ENCODE data around the gene RPS2. TPM values are rescaled to one million over a fixed set of nuclear protein-coding genes. Genes with fewer than 3 reads are reported as not detected.

The RPS2 gene
- total RNA-seq, 2 experiments from 2014 or later: 5,351 to 6,287 TPM

GRCh38 chr16:1982013-1982433, 17.4 kb upstream of the RPS2 start:
- no peak for DNase-seq
- intact Hi-C loops (cut with DNase I, micrococcal nuclease): no loop called here
- no peak overlapping the region for H3K27ac Mint-ChIP-seq
- no peaks in the 10 kb centered on the region for H3K9me3 Mint-ChIP-seq (ENCODE audit: low read depth)
- ChIA-PET CTCF (interaction anchor here (0.9 kb wide), 1 partner anchor 38 kb away, joined by 5 read pairs; no protein-coding TSS in a partner anchor), POLR2A (interaction anchor here (0.9 to 1.8 kb wide), 4 partner anchors 10 to 173 kb away, joined by 4 to 6 read pairs (median 4); partner anchors contain the start of genes RPS2 and TRAF7)
- ATAC-seq: no peak
- H3K27me3 Mint-ChIP-seq: peaks cover 17% of the 10 kb centered on the region
- H3K4me3 Mint-ChIP-seq: no peak overlapping the region
- H3K36me3 Mint-ChIP-seq (ENCODE audit: low read depth): peaks cover 23% of the 10 kb centered on the region
- H3K4me1 Mint-ChIP-seq: peaks cover 16% of the 10 kb centered on the region

- no peaks in the 10 kb centered on the region for H3K9me3 Mint-ChIP-seq (ENCODE audit: low read depth)
- POLR2A ChIA-PET: interaction anchor here (1.2 to 1.8 kb wide), 3 partner anchors 10 to 21 kb away, joined by 4 read pairs; partner anchors contain the start of gene RPS2
- DNase-seq (peak; percentile 28), ATAC-seq (peak; percentile 16)
- intact Hi-C loops (cut with DNase I, micrococcal nuclease): no loop called here
- peaks cover 17% of the 10 kb centered on the region for H3K27me3 Mint-ChIP-seq
- peaks cover 21% of the 10 kb centered on the region for H3K36me3 Mint-ChIP-seq (ENCODE audit: low read depth)
- peaks cover 16% of the 10 kb centered on the region for H3K4me1 Mint-ChIP-seq
- CTCF ChIA-PET: interaction anchor here (0.7 kb wide), 1 partner anchor 38 kb away, joined by 3 read pairs; the partner anchor contains the start of gene NPW
- no peak within 1 kb of the TSS for H3K4me3 Mint-ChIP-seq
- no peak within 1 kb of the TSS for H3K27ac Mint-ChIP-seq
Observed at GRCh38 chr16:1981398-1981836, 16.8 kb upstream of the RPS2 start, which contains the start of gene NOXO1. Gene NOXO1 (minus strand): TSS chr16:1981469. CDS start chr16:1981179, 290 bp downstream.

DNA sequence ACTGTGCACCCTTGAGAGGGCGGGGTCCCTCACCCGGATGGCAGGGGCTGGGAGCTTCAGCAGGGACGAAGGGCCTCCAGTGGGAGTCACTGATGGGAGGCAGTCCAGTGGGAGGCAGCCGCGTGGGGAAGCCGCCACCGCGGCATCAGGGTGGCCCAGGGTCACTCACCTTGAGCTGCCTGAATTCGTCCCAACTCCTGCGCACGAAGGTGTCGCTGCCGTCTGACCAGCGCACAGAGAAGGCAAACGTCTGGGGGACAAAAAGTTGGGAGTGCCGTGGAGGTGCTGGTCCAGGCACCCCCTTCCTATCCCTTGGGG, 16.1 kb upstream of the RPS2 start:
- no peak for ATAC-seq
- intact Hi-C loops (cut with DNase I, micrococcal nuclease): no loop called here
- H3K4me3 Mint-ChIP-seq: no peak overlapping the region
- H3K27me3 Mint-ChIP-seq: peaks cover 17% of the 10 kb centered on the region
- ChIA-PET POLR2A (interaction anchor here (1.3 to 1.8 kb wide), 2 partner anchors 11 to 16 kb away, joined by 4 read pairs; partner anchors contain the start of gene RPS2), CTCF (no interaction called here)
- H3K36me3 Mint-ChIP-seq (ENCODE audit: low read depth): peaks cover 22% of the 10 kb centered on the region
- peaks cover 16% of the 10 kb centered on the region for H3K4me1 Mint-ChIP-seq
- H3K9me3 Mint-ChIP-seq (ENCODE audit: low read depth): no peaks in the 10 kb centered on the region
- DNase-seq: no peak
- H3K27ac Mint-ChIP-seq: no peak overlapping the region

DNA sequence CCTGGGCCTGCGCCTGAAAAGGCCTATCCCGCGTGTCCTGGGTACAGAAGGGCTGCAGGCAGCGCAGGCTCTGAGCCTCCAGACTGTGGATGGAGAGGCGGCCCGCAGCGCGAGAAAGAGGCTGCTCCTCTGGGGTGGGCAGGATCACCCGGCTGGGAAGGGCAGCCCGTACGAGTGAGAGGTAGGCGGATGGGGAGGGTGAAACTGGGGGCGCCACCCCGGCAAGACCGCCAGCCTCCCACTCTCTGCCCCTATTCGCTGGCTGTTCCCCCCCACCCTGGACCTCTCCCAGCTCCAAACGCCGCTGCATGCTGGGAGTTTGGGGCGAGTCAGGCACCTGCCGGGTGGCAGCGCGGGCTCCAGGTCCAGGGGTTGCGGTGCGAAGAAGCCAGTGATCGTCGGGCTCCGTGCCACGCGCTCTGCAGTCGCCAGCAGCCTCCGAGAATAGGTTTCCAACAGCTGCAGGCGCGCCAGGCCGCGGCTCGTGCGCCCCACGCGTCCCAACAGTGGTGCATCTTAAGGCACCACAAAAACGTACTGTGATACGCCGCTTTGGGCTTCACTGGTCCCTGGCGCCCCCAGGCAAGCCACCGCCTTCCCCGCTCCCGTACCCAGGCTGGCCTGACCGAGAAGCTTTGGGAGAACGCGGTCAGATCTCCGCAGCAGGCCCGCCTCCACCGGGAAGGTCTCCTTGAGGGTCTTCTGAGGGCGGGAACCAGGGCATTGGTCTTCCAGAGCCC, 15.6 kb upstream of the RPS2 start:
- no peaks in the 10 kb centered on the region for H3K9me3 Mint-ChIP-seq (ENCODE audit: low read depth)
- no peak overlapping the region for H3K4me3 Mint-ChIP-seq
- peaks cover 16% of the 10 kb centered on the region for H3K4me1 Mint-ChIP-seq
- ChIA-PET CTCF (interaction anchor here (0.5 kb wide), 1 partner anchor 224 kb away, joined by 3 read pairs; no protein-coding TSS in a partner anchor), POLR2A (no interaction called here)
- DNase-seq: peak; percentile 38
- intact Hi-C loops (cut with DNase I, micrococcal nuclease): no loop called here
- ATAC-seq: no peak
- peaks cover 17% of the 10 kb centered on the region for H3K27me3 Mint-ChIP-seq
- no peak overlapping the region for H3K27ac Mint-ChIP-seq
- H3K36me3 Mint-ChIP-seq (ENCODE audit: low read depth): peaks cover 24% of the 10 kb centered on the region

GRCh38 chr16:1979271-1980029, 14.8 kb upstream of the RPS2 start:
- DNase-seq (peak; percentile 58), ATAC-seq (no peak)
- peaks cover 14% of the 10 kb centered on the region for H3K4me1 Mint-ChIP-seq
- H3K27me3 Mint-ChIP-seq: peaks cover 17% of the 10 kb centered on the region
- no peaks in the 10 kb centered on the region for H3K9me3 Mint-ChIP-seq (ENCODE audit: low read depth)
- H3K27ac Mint-ChIP-seq: no peak overlapping the region
- peaks cover 29% of the 10 kb centered on the region for H3K36me3 Mint-ChIP-seq (ENCODE audit: low read depth)
- intact Hi-C loops (cut with DNase I, micrococcal nuclease): no loop called here
- no peak overlapping the region for H3K4me3 Mint-ChIP-seq
- ChIA-PET CTCF (interaction anchor here (0.5 kb wide), 1 partner anchor 225 kb away, joined by 3 read pairs; no protein-coding TSS in a partner anchor), POLR2A (interaction anchor here (2.1 kb wide), 1 partner anchor 176 kb away, joined by 4 read pairs; the partner anchor contains the start of gene TRAF7)

DNA sequence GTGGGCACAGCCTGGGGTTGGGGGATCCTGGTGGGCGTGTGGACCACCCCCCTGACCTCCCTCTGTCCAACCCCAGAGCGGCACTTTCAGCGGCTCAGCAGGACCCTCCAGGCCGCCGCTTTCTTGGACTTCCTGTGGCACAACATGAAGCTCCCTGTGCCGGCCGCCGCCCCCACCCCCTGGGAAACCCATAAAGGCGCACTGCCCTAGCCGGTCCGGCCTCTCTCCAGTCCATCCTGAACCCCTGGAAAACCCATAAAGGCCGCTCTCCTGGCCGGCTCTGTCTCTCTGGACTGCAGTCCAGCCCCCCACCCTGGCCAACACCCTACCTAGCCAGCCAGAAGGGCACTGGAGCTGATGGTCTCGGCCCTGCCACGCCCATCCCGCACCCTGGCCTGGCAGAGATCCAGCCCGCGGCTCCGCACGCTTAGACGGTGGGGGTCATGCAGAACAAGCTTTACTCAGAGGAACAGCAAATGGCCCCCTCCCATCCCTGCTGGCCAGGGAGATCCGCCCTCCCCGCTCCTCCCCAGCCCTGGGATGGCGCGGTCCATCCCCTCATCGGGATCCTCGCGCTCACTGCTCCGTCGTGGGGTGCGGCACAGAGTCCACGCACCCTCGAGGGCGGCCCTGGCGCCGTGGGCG, 14.0 kb upstream of the RPS2 start:
- Mint-ChIP-seq H3K27me3 (peaks cover 17% of the 10 kb centered on the region), H3K36me3 (ENCODE audit: low read depth) (peaks cover 29% of the 10 kb centered on the region), H3K4me3 (no peak overlapping the region), H3K27ac (no peak overlapping the region), H3K4me1 (peaks cover 14% of the 10 kb centered on the region), H3K9me3 (ENCODE audit: low read depth) (no peaks in the 10 kb centered on the region)
- CTCF ChIA-PET: no interaction called here
- DNase-seq (no peak), ATAC-seq (no peak)
- POLR2A ChIA-PET: interaction anchor here (2.1 kb wide), 1 partner anchor 177 kb away, joined by 4 read pairs; the partner anchor contains the start of gene TRAF7
- intact Hi-C loops (cut with DNase I, micrococcal nuclease): no loop called here

DNA sequence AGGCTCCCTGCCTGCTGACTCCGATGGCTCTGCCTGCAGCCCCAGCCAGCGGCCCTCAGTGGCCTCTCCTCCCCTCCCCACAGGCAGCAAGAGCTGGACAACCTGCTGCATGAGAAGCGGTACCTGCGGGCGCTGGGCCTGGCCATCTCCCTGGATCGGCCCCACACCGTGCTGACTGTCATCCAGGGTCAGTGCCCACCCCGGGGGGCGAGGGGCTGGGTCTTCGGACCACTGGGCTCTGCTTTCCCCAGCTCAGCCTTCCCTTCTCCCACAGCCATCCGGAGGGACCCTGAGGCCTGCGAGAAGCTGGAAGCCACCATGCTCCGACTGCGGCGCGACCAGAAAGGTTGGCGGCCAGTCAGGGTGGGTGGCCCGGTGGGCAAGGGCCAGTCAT, 13.2 kb upstream of the RPS2 start:
- CTCF ChIA-PET: interaction anchor here (0.7 kb wide), 1 partner anchor 429 kb away, joined by 3 read pairs; no protein-coding TSS in a partner anchor
- peaks cover 32% of the 10 kb centered on the region for H3K36me3 Mint-ChIP-seq (ENCODE audit: low read depth)
- POLR2A ChIA-PET: interaction anchor here (2.1 kb wide), 1 partner anchor 178 kb away, joined by 4 read pairs; the partner anchor contains the start of gene TRAF7
- H3K27me3 Mint-ChIP-seq: peaks cover 13% of the 10 kb centered on the region
- no peaks in the 10 kb centered on the region for H3K9me3 Mint-ChIP-seq (ENCODE audit: low read depth)
- intact Hi-C loops (cut with DNase I, micrococcal nuclease): no loop called here
- peaks cover 14% of the 10 kb centered on the region for H3K4me1 Mint-ChIP-seq
- no peak for DNase-seq
- ATAC-seq: no peak
- H3K4me3 Mint-ChIP-seq: no peak overlapping the region
- no peak overlapping the region for H3K27ac Mint-ChIP-seq

DNA sequence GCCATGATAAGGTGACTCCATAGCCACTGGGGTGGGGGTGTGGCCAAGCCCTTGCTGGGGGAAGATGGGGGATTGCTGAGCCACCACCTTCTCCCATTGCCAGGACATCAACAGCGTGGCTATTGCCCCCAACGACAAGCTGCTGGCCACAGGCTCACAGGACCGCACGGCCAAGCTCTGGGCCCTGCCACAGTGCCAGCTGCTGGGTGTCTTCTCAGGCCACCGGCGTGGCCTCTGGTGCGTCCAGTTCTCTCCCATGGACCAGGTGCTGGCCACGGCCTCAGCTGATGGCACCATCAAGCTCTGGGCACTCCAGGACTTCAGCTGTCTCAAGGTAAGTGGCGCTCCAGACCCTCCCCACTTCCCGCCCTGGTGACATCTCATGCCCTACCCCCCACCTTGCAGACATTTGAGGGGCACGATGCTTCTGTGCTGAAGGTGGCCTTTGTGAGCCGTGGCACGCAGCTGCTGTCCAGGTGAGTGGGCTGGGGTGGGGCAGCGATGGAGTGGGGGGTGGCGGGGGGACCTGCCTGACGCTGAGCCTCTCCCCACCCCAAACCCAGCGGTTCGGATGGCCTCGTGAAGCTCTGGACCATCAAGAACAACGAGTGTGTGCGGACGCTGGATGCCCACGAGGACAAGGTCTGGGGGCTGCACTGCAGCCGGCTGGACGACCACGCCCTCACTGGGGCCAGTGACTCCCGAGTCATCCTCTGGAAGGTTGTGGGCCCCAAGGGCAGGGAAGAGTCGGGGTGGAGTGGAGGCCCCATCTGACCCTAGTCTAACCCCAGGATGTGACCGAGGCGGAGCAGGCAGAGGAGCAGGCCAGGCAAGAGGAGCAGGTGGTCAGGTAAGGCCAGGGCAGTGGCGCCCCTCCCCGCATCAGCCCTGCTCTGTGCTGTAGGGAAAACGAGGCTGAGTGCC, 12.6 kb upstream of the RPS2 start:
- CTCF ChIA-PET: interaction anchor here (0.7 to 0.9 kb wide), 2 partner anchors 163 to 430 kb away, joined by 3 read pairs; no protein-coding TSS in a partner anchor
- peaks cover 15% of the 10 kb centered on the region for H3K4me1 Mint-ChIP-seq
- H3K9me3 Mint-ChIP-seq (ENCODE audit: low read depth): no peaks in the 10 kb centered on the region
- POLR2A ChIA-PET: interaction anchor here (0.6 to 2.1 kb wide), 3 partner anchors 163 to 275 kb away, joined by 3 to 5 read pairs (median 4); partner anchors contain the start of gene TRAF7
- H3K27me3 Mint-ChIP-seq: peaks cover 6% of the 10 kb centered on the region
- no peak overlapping the region for H3K4me3 Mint-ChIP-seq
- H3K36me3 Mint-ChIP-seq (ENCODE audit: low read depth): peaks cover 34% of the 10 kb centered on the region
- intact Hi-C loops (cut with DNase I, micrococcal nuclease): no loop called here
- DNase-seq: no peak
- ATAC-seq: no peak
- H3K27ac Mint-ChIP-seq: no peak overlapping the region

DNA sequence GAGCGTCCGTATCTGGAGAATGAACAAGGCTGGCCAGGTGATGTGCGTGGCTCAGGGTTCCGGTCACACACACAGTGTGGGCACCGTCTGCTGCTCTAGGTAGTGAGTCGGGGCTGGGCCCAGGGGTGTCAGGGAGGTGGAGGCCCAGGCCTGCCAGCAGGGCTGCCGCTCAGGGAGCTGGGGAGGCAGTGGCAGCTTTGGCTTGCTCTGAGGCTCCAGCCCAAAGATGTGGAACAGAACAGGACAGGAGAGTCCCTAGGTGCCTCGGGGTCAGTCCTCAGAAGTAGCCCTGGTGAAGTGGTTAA, 11.5 kb upstream of the RPS2 start:
- POLR2A ChIA-PET: no interaction called here
- peaks cover 36% of the 10 kb centered on the region for H3K36me3 Mint-ChIP-seq (ENCODE audit: low read depth)
- DNase-seq: no peak

DNA sequence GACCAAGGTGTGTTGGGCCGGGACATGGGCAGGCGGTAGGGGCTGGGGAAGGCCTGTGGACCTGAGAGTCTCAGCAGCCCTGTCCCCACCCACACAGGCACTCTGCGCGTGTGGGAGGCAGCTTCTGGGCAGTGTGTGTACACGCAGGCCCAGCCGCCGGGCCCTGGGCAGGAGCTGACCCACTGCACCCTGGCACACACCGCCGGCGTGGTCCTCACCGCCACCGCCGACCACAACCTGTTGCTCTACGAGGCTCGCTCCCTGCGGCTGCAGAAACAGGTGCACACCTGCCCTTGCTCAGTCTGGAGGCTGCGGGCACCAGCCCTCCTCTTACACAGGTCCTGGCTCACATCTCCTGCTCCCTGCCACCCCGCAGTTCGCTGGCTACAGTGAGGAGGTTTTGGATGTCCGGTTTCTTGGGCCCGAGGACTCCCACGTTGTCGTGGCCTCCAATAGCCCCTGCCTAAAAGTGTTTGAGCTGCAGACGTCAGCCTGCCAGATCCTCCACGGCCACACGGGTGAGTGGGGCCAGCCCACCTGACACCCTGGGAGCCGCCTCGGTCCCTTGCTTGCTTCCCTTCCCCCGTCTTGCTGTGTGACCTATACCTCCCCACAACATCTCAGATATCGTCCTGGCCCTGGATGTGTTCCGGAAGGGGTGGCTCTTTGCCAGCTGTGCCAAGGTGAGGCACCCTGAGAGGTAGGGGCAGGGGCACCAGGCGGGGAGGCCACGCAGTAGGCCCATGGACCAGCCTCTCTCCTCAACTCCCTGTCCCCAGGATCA, 11.0 kb upstream of the RPS2 start:
- H3K27me3 Mint-ChIP-seq: no peaks in the 10 kb centered on the region
- POLR2A ChIA-PET: interaction anchor here (1.2 kb wide), 1 partner anchor 11 kb away, joined by 5 read pairs; the partner anchor contains the start of gene RPS2

More for the DNA sequence above, 11.5 kb upstream of the RPS2 start:
- H3K9me3 Mint-ChIP-seq (ENCODE audit: low read depth): no peaks in the 10 kb centered on the region
- CTCF ChIA-PET: interaction anchor here (0.6 to 0.9 kb wide), 2 partner anchors 164 to 318 kb away, joined by 3 read pairs; no protein-coding TSS in a partner anchor
- H3K27me3 Mint-ChIP-seq: peaks cover 1% of the 10 kb centered on the region
- H3K4me1 Mint-ChIP-seq: peaks cover 13% of the 10 kb centered on the region
- no peak overlapping the region for H3K27ac Mint-ChIP-seq
- ATAC-seq: no peak
- no peak overlapping the region for H3K4me3 Mint-ChIP-seq
- intact Hi-C loops (cut with DNase I, micrococcal nuclease): no loop called here

More for the DNA sequence above, 11.0 kb upstream of the RPS2 start:
- H3K27ac Mint-ChIP-seq: no peak overlapping the region
- no peak overlapping the region for H3K4me3 Mint-ChIP-seq
- no peak for ATAC-seq
- CTCF ChIA-PET: no interaction called here
- DNase-seq: no peak
- peaks cover 40% of the 10 kb centered on the region for H3K36me3 Mint-ChIP-seq (ENCODE audit: low read depth)
- peaks cover 16% of the 10 kb centered on the region for H3K4me1 Mint-ChIP-seq
- intact Hi-C loops (cut with DNase I, micrococcal nuclease): no loop called here
- no peaks in the 10 kb centered on the region for H3K9me3 Mint-ChIP-seq (ENCODE audit: low read depth)

All from activated CD4-positive, alpha-beta T cell treated with anti-CD3 and anti-CD28 coated beads for 36 hours (primary cell).